Measurements from ENCODE around the gene ZNF516. TPM values are rescaled to one million over a fixed set of nuclear protein-coding genes. Genes with fewer than 3 reads are reported as not detected.

The ZNF516 gene
- total RNA-seq, 1 donor from 2014 or later = 83.2 TPM

- Mint-ChIP-seq H3K27me3 (ENCODE audit: unreplicated experiment) (peaks cover 29% of the 10 kb centered on the region), H3K27ac (ENCODE audit: unreplicated experiment) (peak overlapping the region; percentile 93), H3K4me3 (ENCODE audit: unreplicated experiment) (peak overlapping the region; percentile 93), H3K9me3 (ENCODE audit: unreplicated experiment) (no peaks in the 10 kb centered on the region), H3K4me1 (ENCODE audit: unreplicated experiment) (peaks cover 24% of the 10 kb centered on the region), H3K36me3 (ENCODE audit: low read depth, unreplicated experiment) (peaks cover 10% of the 10 kb centered on the region)
- TF ChIP-seq CTCF (IDR thresholded peaks at IDR 0.05; ENCODE audit: unreplicated experiment) = no peak
- peak; percentile 55 for DNase-seq (ENCODE audit: low spot score)
Observed at GRCh38 chr18:76496194-76496890, 1.3 kb upstream of the ZNF516 start.

- Mint-ChIP-seq H3K4me3 (ENCODE audit: unreplicated experiment) (peak overlapping the region; percentile 94), H3K27ac (ENCODE audit: unreplicated experiment) (peak overlapping the region; percentile 92), H3K9me3 (ENCODE audit: unreplicated experiment) (no peaks in the 10 kb centered on the region), H3K36me3 (ENCODE audit: low read depth, unreplicated experiment) (peaks cover 10% of the 10 kb centered on the region), H3K27me3 (ENCODE audit: unreplicated experiment) (peaks cover 32% of the 10 kb centered on the region), H3K4me1 (ENCODE audit: unreplicated experiment) (peaks cover 27% of the 10 kb centered on the region)
- no peak for TF ChIP-seq CTCF (IDR thresholded peaks at IDR 0.05; ENCODE audit: unreplicated experiment)
- peak; percentile 58 for DNase-seq (ENCODE audit: low spot score)
Observed at GRCh38 chr18:76495435-76496193, 572 bp upstream of the ZNF516 start.

- DNase-seq (ENCODE audit: low spot score) = peak; percentile 52
- peak overlapping the region; percentile 95 for H3K4me3 Mint-ChIP-seq (ENCODE audit: unreplicated experiment)
- peaks cover 37% of the 10 kb centered on the region for H3K4me1 Mint-ChIP-seq (ENCODE audit: unreplicated experiment)
- TF ChIP-seq CTCF (IDR thresholded peaks at IDR 0.05; ENCODE audit: unreplicated experiment) = no peak
- H3K27me3 Mint-ChIP-seq (ENCODE audit: unreplicated experiment) = peaks cover 38% of the 10 kb centered on the region
- H3K36me3 Mint-ChIP-seq (ENCODE audit: low read depth, unreplicated experiment) = peaks cover 10% of the 10 kb centered on the region
- no peaks in the 10 kb centered on the region for H3K9me3 Mint-ChIP-seq (ENCODE audit: unreplicated experiment)
- H3K27ac Mint-ChIP-seq (ENCODE audit: unreplicated experiment) = peak overlapping the region; percentile 97
Observed at GRCh38 chr18:76494231-76495005, 624 bp downstream of the ZNF516 start.

- Mint-ChIP-seq H3K27ac (ENCODE audit: unreplicated experiment) (peak overlapping the region; percentile 97), H3K4me3 (ENCODE audit: unreplicated experiment) (peak overlapping the region; percentile 95), H3K27me3 (ENCODE audit: unreplicated experiment) (peaks cover 36% of the 10 kb centered on the region), H3K4me1 (ENCODE audit: unreplicated experiment) (peaks cover 34% of the 10 kb centered on the region), H3K36me3 (ENCODE audit: low read depth, unreplicated experiment) (peaks cover 10% of the 10 kb centered on the region), H3K9me3 (ENCODE audit: unreplicated experiment) (no peaks in the 10 kb centered on the region)
- peak; percentile 26 for DNase-seq (ENCODE audit: low spot score)
- TF ChIP-seq CTCF (IDR thresholded peaks at IDR 0.05; ENCODE audit: unreplicated experiment) = no peak
Observed at GRCh38 chr18:76493213-76494161, 1.6 kb downstream of the ZNF516 start.
